H9 (cell line): Measurements from ENCODE around the gene STAT1. TPM values are rescaled to one million over a fixed set of nuclear protein-coding genes. Genes with fewer than 3 reads are reported as not detected.

Experiments
- DNase-seq: peaks from one replicate; pipeline ENCODE4 v3.0.0-alpha.2; 2017
- H2AFZ ChIP-seq: one replicate; pipeline ENCODE4 v1.6.1; 2013; ENCODE audit warnings: mild to moderate bottlenecking, low read length, control low read depth, moderate library complexity
- H2AK5ac ChIP-seq: 2 replicates; pipeline ENCODE4 v1.6.1; 2013; ENCODE audit warnings: low read length, control low read depth, mixed read lengths; ENCODE audit not compliant: insufficient read length
- H2BK120ac ChIP-seq: one replicate; pipeline ENCODE4 v1.6.1; 2013; ENCODE audit warnings: low read depth, mild to moderate bottlenecking, low read length, control low read depth, inconsistent platforms; ENCODE audit not compliant: poor library complexity, severe bottlenecking
- H2BK12ac ChIP-seq: 2 replicates; pipeline ENCODE4 v1.6.1; 2013; ENCODE audit warnings: low read length, control low read depth, mixed read lengths, low read depth; ENCODE audit not compliant: insufficient read length
- H2BK15ac ChIP-seq: 2 replicates; pipeline ENCODE4 v1.6.1; 2013; ENCODE audit warnings: low read depth, low read length, control low read depth
- H2BK20ac ChIP-seq: one replicate; pipeline ENCODE4 v1.6.1; 2013; ENCODE audit warnings: low read depth, mild to moderate bottlenecking, low read length, control low read depth, inconsistent platforms; ENCODE audit not compliant: poor library complexity, severe bottlenecking
- H2BK5ac ChIP-seq: 2 replicates; pipeline ENCODE4 v1.6.1; 2013; ENCODE audit warnings: low read length, control low read depth, mixed read lengths; ENCODE audit not compliant: insufficient read length
- H3K14ac ChIP-seq: 2 replicates; pipeline ENCODE4 v1.6.1; 2013; ENCODE audit warnings: low read length, control low read depth; ENCODE audit not compliant: insufficient read depth
- H3K18ac ChIP-seq: 2 replicates; pipeline ENCODE4 v1.6.1; 2013; ENCODE audit warnings: low read depth, mild to moderate bottlenecking, mixed read lengths, low read length, control low read depth; ENCODE audit not compliant: insufficient read length
- H3K23ac ChIP-seq: 2 replicates; pipeline ENCODE4 v1.6.1; 2013; ENCODE audit warnings: low read length, control low read depth, mixed read lengths, low read depth; ENCODE audit not compliant: insufficient read length
- H3K23me2 ChIP-seq: 2 replicates; pipeline ENCODE4 v1.6.1; 2013; ENCODE audit warnings: low read depth, mild to moderate bottlenecking, mixed read lengths, low read length, control low read depth; ENCODE audit not compliant: insufficient read length, poor library complexity, severe bottlenecking
- H3K27ac ChIP-seq: 2 replicates; pipeline ENCODE4 v1.5.1; 2013; ENCODE audit warnings: low read length, control low read depth, mixed read lengths, low read depth; ENCODE audit not compliant: insufficient read length
- H3K27me3 ChIP-seq: 2 replicates; pipeline ENCODE4 v1.6.1; 2013; ENCODE audit warnings: low read length, control low read depth, inconsistent platforms; ENCODE audit not compliant: insufficient read depth
- H3K4ac ChIP-seq: 2 replicates; pipeline ENCODE4 v1.6.1; 2013; ENCODE audit warnings: low read depth, mild to moderate bottlenecking, control low read depth, inconsistent platforms, low read length, moderate library complexity
- H3K4me1 ChIP-seq: 2 replicates; pipeline ENCODE4 v1.6.1; 2013; ENCODE audit warnings: low read length, control low read depth, inconsistent platforms; ENCODE audit not compliant: insufficient read depth
- H3K4me2 ChIP-seq: 2 replicates; pipeline ENCODE4 v1.6.1; 2013; ENCODE audit warnings: low read length, control low read depth, mixed read lengths; ENCODE audit not compliant: insufficient read length, insufficient read depth
- H3K56ac ChIP-seq: 2 replicates; pipeline ENCODE4 v1.6.1; 2013; ENCODE audit warnings: low read depth, mild to moderate bottlenecking, mixed read lengths, low read length, control low read depth; ENCODE audit not compliant: insufficient read length
- H3K79me1 ChIP-seq: 2 replicates; pipeline ENCODE4 v1.6.1; 2013; ENCODE audit warnings: low read depth, mild to moderate bottlenecking, moderate library complexity, low read length, control low read depth, inconsistent platforms; ENCODE audit not compliant: insufficient read depth, poor library complexity, severe bottlenecking
- H3K79me2 ChIP-seq: 2 replicates; pipeline ENCODE4 v1.6.1; 2013; ENCODE audit warnings: low read length, control low read depth, inconsistent platforms; ENCODE audit not compliant: insufficient read depth
- H3K9ac ChIP-seq: 2 replicates; pipeline ENCODE4 v1.6.1; 2013; ENCODE audit warnings: low read length, control low read depth, mixed read lengths; ENCODE audit not compliant: insufficient read length; ENCODE audit errors: extremely low read depth
- H3K9me3 ChIP-seq: one replicate; pipeline ENCODE4 v1.6.1; 2013; ENCODE audit warnings: low read depth, low read length, inconsistent platforms; ENCODE audit not compliant: control insufficient read depth
- H3T11ph ChIP-seq: one replicate; pipeline ENCODE4 v1.6.1; 2013; ENCODE audit warnings: mild to moderate bottlenecking, low read length, control low read depth, inconsistent platforms
- H4K20me1 ChIP-seq: one replicate; pipeline ENCODE4 v1.6.1; 2013; ENCODE audit not compliant: control insufficient read depth, insufficient read length, insufficient read depth
- H4K5ac ChIP-seq: 2 replicates; pipeline ENCODE4 v1.6.1; 2013; ENCODE audit warnings: low read depth, mild to moderate bottlenecking, mixed read lengths, low read length, control low read depth; ENCODE audit not compliant: insufficient read length
- H4K8ac ChIP-seq: replicated peaks from 2 replicates; pipeline ENCODE4 v1.6.1; 2013; ENCODE audit warnings: low read length, control low read depth, mixed read lengths, low read depth; ENCODE audit not compliant: insufficient read length
- H4K91ac ChIP-seq: 2 replicates; pipeline ENCODE4 v1.6.1; 2013; ENCODE audit warnings: low read depth, mild to moderate bottlenecking, moderate library complexity, mixed read lengths, low read length, control low read depth; ENCODE audit not compliant: insufficient read length
- H3K27ac Mint-ChIP-seq, 3 experiments: 2 replicates in 2 of 3; 3 replicates in 1 of 3; pipeline ENCODE4 v1.8.0; 2020 to 2021; ENCODE audit warnings: mixed read lengths in 3 of 3, mild to moderate bottlenecking in 1 of 3, moderate library complexity in 1 of 3
- H3K27me3 Mint-ChIP-seq: 2 replicates; pipeline ENCODE4 v1.8.0; 2021; ENCODE audit warnings: low read depth, mild to moderate bottlenecking, moderate library complexity, mixed read lengths
- H3K36me3 Mint-ChIP-seq, 3 experiments: 2 replicates in 2 of 3; 3 replicates in 1 of 3; pipeline ENCODE4 v1.8.0; 2020 to 2021; ENCODE audit warnings: low read depth in 3 of 3, mixed read lengths in 3 of 3; ENCODE audit not compliant: insufficient read depth in 1 of 3
- H3K4me1 Mint-ChIP-seq, 2 experiments: 2 replicates each; pipeline ENCODE4 v1.8.0; 2020; ENCODE audit warnings: mixed read lengths in 2 of 2
- H3K4me3 Mint-ChIP-seq, 2 experiments: 2 replicates in 1 of 2; 3 replicates in 1 of 2; pipeline ENCODE4 v1.8.0; 2020 to 2021; ENCODE audit warnings: mild to moderate bottlenecking in 2 of 2, mixed read lengths in 2 of 2, moderate library complexity in 1 of 2
- H3K9me3 Mint-ChIP-seq, 2 experiments: 2 replicates in 1 of 2; 3 replicates in 1 of 2; pipeline ENCODE4 v1.8.0; 2020; ENCODE audit warnings: mild to moderate bottlenecking in 2 of 2, mixed read lengths in 2 of 2, moderate library complexity in 1 of 2
- CTCF ChIP-seq: fragments of 200-600 bp; sonication (generic); conservative IDR thresholded peaks from 3 replicates; pipeline ENCODE4 v1.8.0; 2021; ENCODE audit warnings: antibody characterized with exemption, mild to moderate bottlenecking
- WGBS: extraction: QIAGEN DNeasy Blood & Tissue Kit; methylation state at CpG from one replicate; pipeline ENCODE4 v1.1.7; 2013; ENCODE audit warnings: missing lambda C conversion rate, low lambda C conversion rate, mixed read lengths; ENCODE audit not compliant: insufficient read length; ENCODE audit errors: extremely low coverage; 5-methylcytosine and 5-hydroxymethylcytosine counted together
- total RNA-seq: library from RNA; stranded (reverse); gene quantifications from 2 replicates; pipeline ENCODE4 v1.2.1, GENCODE V29; 2021

Gene STAT1
- total RNA-seq, 1 experiment from 2014 or later, result 48.1 TPM

GRCh38 chr2:191012845-191013681 lies 908 bp downstream of the STAT1 start:
- Histone ChIP-seq H2BK20ac (no peak overlapping the region), H3T11ph (no peak overlapping the region), H2AFZ (no peak overlapping the region), H2BK12ac (no peak overlapping the region), H4K20me1 (no peaks in the 10 kb centered on the region), H2BK120ac (no peak overlapping the region), H2AK5ac (no peak overlapping the region), H4K5ac (no peak overlapping the region), H4K8ac (no peak overlapping the region), H3K18ac (no peak overlapping the region), H3K23ac (no peak overlapping the region), H3K79me2 (peaks cover 2% of the 10 kb centered on the region; the same call in 1 of the 2 replicates), H3K9ac (peak overlapping the region; percentile 66), H3K4me2 (peak overlapping the region; percentile 90), H3K27me3 (peaks cover 3% of the 10 kb centered on the region; the same call in 1 of the 2 replicates), H3K56ac (no peak overlapping the region), H4K91ac (no peak overlapping the region), H3K79me1 (no peaks in the 10 kb centered on the region), H2BK15ac (no peak overlapping the region), H3K4me1 (0 out of 2 replicates have a peak, but pooled peaks cover 2% of the 10 kb centered on the region), H3K23me2 (peaks cover 7% of the 10 kb centered on the region), H3K9me3 (no peaks in the 10 kb centered on the region), H2BK5ac (no peak overlapping the region), H3K27ac (no peak overlapping the region), H3K14ac (no peak overlapping the region), H3K4ac (no peak overlapping the region)
- Mint-ChIP-seq H3K4me3 (no peak overlapping the region), H3K36me3 (peaks cover under 1 to 21% (median 11%) of the 10 kb centered on the region in 3 experiments; a peak in 4 of 7 replicates), H3K9me3 (peaks cover 0 to 4% of the 10 kb centered on the region in 2 experiments; a peak in 1 of 5 replicates), H3K27ac (no peak overlapping the region), H3K27me3 (peaks cover 4% of the 10 kb centered on the region), H3K4me1 (no peaks in the 10 kb centered on the region)
- no CpG with 5 or more reads among the region's 14 CpGs for WGBS
- TF ChIP-seq CTCF, result no peak
- DNase-seq, result no peak
